ENCODE data around the gene UBE2L6.

DNA sequence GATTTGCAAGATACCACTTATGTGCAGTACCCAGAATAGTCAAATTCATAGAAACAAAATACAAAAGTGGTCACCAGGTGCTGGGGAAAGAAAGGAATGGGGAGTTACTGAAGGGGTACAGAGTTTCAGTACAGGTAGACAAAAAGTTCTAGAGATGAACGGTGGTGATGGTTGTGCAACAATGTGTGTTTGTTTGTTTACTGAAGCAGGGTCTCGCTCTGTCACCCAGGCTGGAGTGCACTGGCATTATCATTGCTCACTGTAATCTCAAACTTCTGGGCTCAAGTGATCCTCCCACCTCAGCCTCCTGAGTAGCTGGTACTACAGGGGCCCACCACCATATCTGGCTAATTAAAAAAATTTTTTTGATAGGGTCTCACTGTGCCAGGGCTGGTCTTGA, 12.1 kb downstream of the UBE2L6 start:
- TF ChIP-seq ZFX (IDR thresholded peaks at IDR 0.05; ENCODE audit: borderline replicate concordance) (no peak), CTCF (IDR thresholded peaks at IDR 0.05) (no peak)
